ENCODE results near the gene AGAP1. TPM values are rescaled to one million over a fixed set of nuclear protein-coding genes. Genes with fewer than 3 reads are reported as not detected.

AGAP1 gene
- total RNA-seq, 1 experiment from 2014 or later: 25.8 TPM

DNA sequence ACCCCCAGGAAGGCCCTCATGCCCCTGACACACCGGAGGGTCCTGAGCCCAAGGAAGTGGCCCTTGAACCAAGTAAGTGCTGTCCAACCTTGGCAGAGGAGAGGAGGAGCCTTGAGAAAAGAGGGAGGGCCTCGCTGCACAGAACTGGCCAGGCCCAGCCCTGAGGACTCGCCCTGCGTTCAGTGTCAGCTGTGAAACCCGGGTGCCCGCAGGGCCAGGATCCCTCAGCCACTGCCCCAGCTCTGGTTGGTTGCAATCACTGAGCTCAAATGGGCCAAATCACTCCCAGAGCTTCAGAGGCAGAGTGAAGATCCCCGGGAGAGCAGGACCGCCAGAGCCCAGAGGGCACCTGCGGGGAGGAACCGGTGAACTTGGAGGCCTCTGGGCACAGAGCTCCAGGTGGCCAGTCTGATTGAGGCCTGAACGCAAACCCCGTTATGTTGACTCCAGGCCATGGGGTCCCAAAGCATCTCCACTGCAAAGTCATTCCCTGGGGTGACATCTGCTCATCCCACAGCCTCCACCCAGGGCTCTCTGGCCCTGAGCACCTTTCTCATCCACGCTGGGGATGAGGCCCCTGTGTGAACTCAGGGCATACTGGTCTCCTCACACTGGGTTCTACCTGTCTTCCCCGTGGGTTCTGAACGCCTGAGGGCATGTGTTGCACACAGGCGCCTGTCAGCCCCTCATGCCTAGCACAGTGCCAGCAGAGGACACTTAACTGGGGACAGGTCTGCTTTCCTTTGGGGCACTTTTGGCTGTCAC is 662.4 kb downstream of the AGAP1 start:
- peaks cover 2% of the 10 kb centered on the region; the same call in 1 of the 2 replicates for H3K4me1 ChIP-seq (ENCODE audit: insufficient read depth, low read length)
- Mint-ChIP-seq H3K36me3 (ENCODE audit: insufficient read depth in 1 of 3, low read depth in 3 of 3) (peaks cover 0 to 8% (median 0%) of the 10 kb centered on the region in 3 experiments; a peak in 2 of 7 replicates), H3K27me3 (ENCODE audit: low read depth) (peaks cover 98% of the 10 kb centered on the region), H3K27ac (no peak overlapping the region), H3K9me3 (peaks cover 16 to 17% of the 10 kb centered on the region in 2 experiments), H3K4me1 (peaks cover 22 to 23% of the 10 kb centered on the region in 2 experiments), H3K4me3 (no peak overlapping the region)
- H3K27ac ChIP-seq (ENCODE audit: insufficient read length, low read depth, low read length): no peak overlapping the region
- TF ChIP-seq, protein P1, sequence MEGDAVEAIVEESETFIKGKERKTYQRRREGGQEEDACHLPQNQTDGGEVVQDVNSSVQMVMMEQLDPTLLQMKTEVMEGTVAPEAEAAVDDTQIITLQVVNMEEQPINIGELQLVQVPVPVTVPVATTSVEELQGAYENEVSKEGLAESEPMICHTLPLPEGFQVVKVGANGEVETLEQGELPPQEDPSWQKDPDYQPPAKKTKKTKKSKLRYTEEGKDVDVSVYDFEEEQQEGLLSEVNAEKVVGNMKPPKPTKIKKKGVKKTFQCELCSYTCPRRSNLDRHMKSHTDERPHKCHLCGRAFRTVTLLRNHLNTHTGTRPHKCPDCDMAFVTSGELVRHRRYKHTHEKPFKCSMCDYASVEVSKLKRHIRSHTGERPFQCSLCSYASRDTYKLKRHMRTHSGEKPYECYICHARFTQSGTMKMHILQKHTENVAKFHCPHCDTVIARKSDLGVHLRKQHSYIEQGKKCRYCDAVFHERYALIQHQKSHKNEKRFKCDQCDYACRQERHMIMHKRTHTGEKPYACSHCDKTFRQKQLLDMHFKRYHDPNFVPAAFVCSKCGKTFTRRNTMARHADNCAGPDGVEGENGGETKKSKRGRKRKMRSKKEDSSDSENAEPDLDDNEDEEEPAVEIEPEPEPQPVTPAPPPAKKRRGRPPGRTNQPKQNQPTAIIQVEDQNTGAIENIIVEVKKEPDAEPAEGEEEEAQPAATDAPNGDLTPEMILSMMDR (conservative IDR thresholded peaks at IDR 0.05): no peak
- no peak overlapping the region for H2BK15ac ChIP-seq (ENCODE audit: low read depth, low read length)
- H3T11ph ChIP-seq (ENCODE audit: low read length): no peak overlapping the region
- no CpG with 5 or more reads among the region's 16 CpGs for WGBS (ENCODE audit: extremely low coverage, insufficient read length, low lambda C conversion rate)
- no peaks in the 10 kb centered on the region for H3K79me1 ChIP-seq (ENCODE audit: insufficient read depth, low read depth, low read length, poor library complexity, severe bottlenecking)
- H2BK20ac ChIP-seq (ENCODE audit: low read depth, low read length, poor library complexity, severe bottlenecking): no peak overlapping the region
- no peak overlapping the region for H3K23ac ChIP-seq (ENCODE audit: insufficient read length, low read depth, low read length)
- peaks cover 28% of the 10 kb centered on the region; the same call in 1 of the 2 replicates for H3K27me3 ChIP-seq (ENCODE audit: insufficient read depth, low read length)
- no peak overlapping the region for H3K9ac ChIP-seq (ENCODE audit: extremely low read depth, insufficient read length, low read length)
- DNase-seq: no peak
- H3K14ac ChIP-seq (ENCODE audit: insufficient read depth, low read length): no peak overlapping the region
- H2BK5ac ChIP-seq (ENCODE audit: insufficient read length, low read length): no peak overlapping the region
- H2AFZ ChIP-seq (ENCODE audit: low read length): no peak overlapping the region
- no peak overlapping the region for H2BK12ac ChIP-seq (ENCODE audit: insufficient read length, low read depth, low read length)
- H3K18ac ChIP-seq (ENCODE audit: insufficient read length, low read depth, low read length): no peak overlapping the region
- H2AK5ac ChIP-seq (ENCODE audit: insufficient read length, low read length): no peak overlapping the region
- no peaks in the 10 kb centered on the region for H4K20me1 ChIP-seq (ENCODE audit: control insufficient read depth, insufficient read depth, insufficient read length)
- H3K4ac ChIP-seq (ENCODE audit: low read depth, low read length): no peak overlapping the region
- H4K91ac ChIP-seq (ENCODE audit: insufficient read length, low read depth, low read length): no peak overlapping the region
- H2BK120ac ChIP-seq (ENCODE audit: low read depth, low read length, poor library complexity, severe bottlenecking): no peak overlapping the region
- no peak overlapping the region for H4K5ac ChIP-seq (ENCODE audit: insufficient read length, low read depth, low read length)
- H3K4me2 ChIP-seq (ENCODE audit: insufficient read depth, insufficient read length, low read length): no peak overlapping the region
- H3K79me2 ChIP-seq (ENCODE audit: insufficient read depth, low read length): no peaks in the 10 kb centered on the region
- H3K56ac ChIP-seq (ENCODE audit: insufficient read length, low read depth, low read length): no peak overlapping the region
- no peak overlapping the region for H4K8ac ChIP-seq (replicated peaks; ENCODE audit: insufficient read length, low read depth, low read length)
- H3K9me3 ChIP-seq (ENCODE audit: control insufficient read depth, low read depth, low read length): no peaks in the 10 kb centered on the region
- peaks cover 6% of the 10 kb centered on the region for H3K23me2 ChIP-seq (ENCODE audit: insufficient read length, low read depth, low read length, poor library complexity, severe bottlenecking)

Data from H9 (cell line).